T-helper 2 cell treated with Interferon-gamma antibody and Interleukin-4, amounts not matched to agents 100 ng/mL and 5 ng/mL, for 36 hours (primary cell): ENCODE results near the gene HAL. TPM values are rescaled to one million over a fixed set of nuclear protein-coding genes. Genes with fewer than 3 reads are reported as not detected.

Experiments used
- intact Hi-C: fragments of 100-400 bp; cut with micrococcal nuclease; formaldehyde crosslinking; loops from one replicate; pipeline ENCODE4 v1.15.1; 2023
- total RNA-seq: library from RNA; stranded (reverse); gene quantifications from 2 replicates; pipeline ENCODE4 v1.2.3, GENCODE V29; 2022

HAL gene
- total RNA-seq, 1 donor from 2014 or later, result 0.64 TPM

DNA sequence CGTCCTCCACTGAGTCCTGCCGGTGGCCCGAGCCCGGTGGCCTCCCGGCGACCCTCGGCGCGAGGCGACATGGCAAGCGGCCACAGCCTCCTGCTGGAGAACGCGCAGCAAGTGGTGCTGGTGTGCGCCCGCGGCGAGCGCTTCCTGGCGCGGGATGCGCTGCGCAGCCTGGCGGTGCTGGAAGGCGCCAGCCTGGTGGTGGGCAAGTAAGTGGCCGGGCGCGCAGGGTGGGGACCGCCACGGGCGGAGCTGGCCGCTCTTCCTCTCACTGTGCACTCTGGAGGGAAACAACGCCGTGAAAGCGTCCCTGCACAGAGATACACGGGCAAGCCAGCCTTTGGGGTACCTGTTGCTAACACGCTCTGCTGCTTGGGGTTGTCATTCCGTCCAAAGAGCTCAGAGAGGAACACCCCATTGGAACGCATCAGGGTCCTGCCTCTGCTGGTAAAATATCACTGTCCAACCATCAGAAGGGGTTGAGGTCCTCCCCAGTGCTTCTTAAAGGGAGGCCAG is 52.8 kb downstream of the HAL start, which contains the start of gene AMDHD1:
Gene AMDHD1, plus strand, starts transcription at position 2 of the 513 bp plus-strand sequence. Its CDS starts 68 bp downstream, at position 70.
- intact Hi-C loops, result loop anchor here (2.0 to 10.0 kb wide), 8 partner anchors 25 to 964 kb away; partner anchors contain the start of genes FGD6, LTA4H, METAP2 and NEDD1

- intact Hi-C loops, result loop anchor here (2.0 to 10.0 kb wide), 8 partner anchors 24 to 965 kb away; partner anchors contain the start of genes FGD6, LTA4H, METAP2 and NEDD1
Measured at GRCh38 chr12:95942524-95943329, 53.4 kb downstream of the HAL start, which contains the start of gene CCDC38. TSS of gene CCDC38 (minus strand) at chr12:95942614. CDS start at chr12:95936509, 6,105 bp downstream.

DNA sequence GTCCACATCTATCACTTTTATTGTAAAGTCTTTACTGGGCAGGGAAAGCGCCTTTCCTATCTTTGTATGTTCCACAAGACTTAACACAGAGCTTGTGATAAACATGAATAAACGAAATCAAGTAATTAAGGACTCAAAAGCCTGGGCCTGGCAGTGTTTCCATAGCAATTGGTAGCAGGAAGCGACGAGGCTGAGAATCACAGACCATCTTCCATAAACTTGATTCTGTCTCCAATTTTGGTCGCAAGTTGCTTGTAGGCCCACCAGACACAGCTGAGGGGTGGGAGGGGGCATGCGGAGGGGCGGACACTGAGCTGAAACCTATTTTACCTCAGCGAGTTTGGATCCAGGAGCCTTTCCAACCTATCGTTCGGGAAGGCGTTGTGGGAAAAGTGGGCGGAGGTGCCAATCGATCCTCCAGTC is 54.0 kb downstream of the HAL start:
- intact Hi-C loops, result loop anchor here (2.0 to 10.0 kb wide), 8 partner anchors 23 to 965 kb away; partner anchors contain the start of genes FGD6, LTA4H, METAP2 and NEDD1

DNA sequence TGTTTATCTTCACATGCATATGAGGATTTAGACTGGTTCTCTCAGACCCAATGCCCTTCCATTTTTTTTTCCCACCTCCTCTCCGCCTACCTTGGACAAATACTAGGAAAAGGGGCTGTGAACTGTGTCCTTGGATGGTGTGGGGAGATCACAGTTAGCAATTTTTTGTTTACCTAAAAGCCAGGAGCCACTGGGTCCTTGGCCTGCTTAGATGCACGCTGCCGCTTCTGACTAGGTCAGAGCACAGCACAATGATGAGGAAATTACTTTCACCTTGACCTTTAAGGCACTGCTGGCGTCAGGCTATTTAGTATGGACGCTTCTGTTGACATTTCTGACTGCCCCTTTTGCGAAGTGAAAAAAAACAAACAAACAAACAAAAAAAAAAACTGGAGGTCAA is 55.6 kb downstream of the HAL start:
- intact Hi-C loops, result loop anchor here (5.0 to 10.0 kb wide), 4 partner anchors 257 to 967 kb away; partner anchors contain the start of genes FGD6, METAP2, NEDD1 and VEZT

Other genes starting within 250 kb of the HAL start
- gene NTN4, start 205.6 kb downstream of the HAL start, total RNA-seq, result not detected in 2 replicates
- gene SNRPF, start 137.4 kb downstream of the HAL start, total RNA-seq, result 47.2 and 50.5 TPM in 2 replicates
- gene CCDC38, start 53.7 kb downstream of the HAL start, total RNA-seq, result 0.09 and 0.14 TPM in 2 replicates
- gene AMDHD1, start 53.0 kb downstream of the HAL start, total RNA-seq, result 0.52 and 0.86 TPM in 2 replicates
- 47.5 and 51.4 TPM in 2 replicates for gene LTA4H, start 39.2 kb upstream of the HAL start, total RNA-seq
- gene ELK3, start 198.0 kb upstream of the HAL start, total RNA-seq, result 29.8 and 31.4 TPM in 2 replicates